Measurements from ENCODE around the gene OMP.

DNA sequence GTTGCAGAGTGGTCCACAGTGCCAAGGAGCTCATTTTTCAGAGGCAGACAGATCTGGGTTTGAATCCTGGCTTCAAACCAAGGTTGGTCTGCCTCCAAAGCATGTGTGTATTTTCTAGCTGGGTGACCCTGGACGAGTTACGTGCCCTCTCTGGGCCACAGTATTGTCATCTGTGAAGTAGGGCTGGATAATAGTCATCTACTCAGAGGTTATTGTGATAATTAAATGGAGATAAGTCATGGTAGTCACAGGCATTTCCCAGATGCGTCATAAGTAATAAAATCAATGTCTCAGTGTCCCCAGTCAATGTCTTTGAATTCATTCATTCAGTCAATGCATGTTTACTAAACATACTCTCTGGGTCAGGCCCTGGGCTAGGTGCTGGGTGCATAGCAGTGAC, 8.6 kb downstream of the OMP start:
- TF ChIP-seq EP300 (IDR thresholded peaks at IDR 0.05), result no peak
- no peak for TF ChIP-seq CTCF (IDR thresholded peaks at IDR 0.05)
